H1 (cell line): ENCODE results near the gene MAML3. TPM values are rescaled to one million over a fixed set of nuclear protein-coding genes. Genes with fewer than 3 reads are reported as not detected.

Experiments
- BRCA1 ChIP-seq: IDR thresholded peaks from 2 replicates; pipeline ENCODE4 v1.6.1; 2012; ENCODE audit warnings: low read depth, low read length, improper control_type of control experiment
- CREB1 ChIP-seq: IDR thresholded peaks from 2 replicates; pipeline ENCODE4 v1.6.1; 2012; ENCODE audit warnings: inconsistent platforms
- PHF8 ChIP-seq: fragments of 200-600 bp; sonication (generic); conservative IDR thresholded peaks from 2 replicates; pipeline ENCODE4 v1.7.1; 2012; ENCODE audit warnings: low read depth, mild to moderate bottlenecking, inconsistent platforms, low read length, moderate library complexity
- RXRA ChIP-seq: IDR thresholded peaks from 2 replicates; pipeline ENCODE4 v1.6.1; 2011; ENCODE audit warnings: low read depth, mild to moderate bottlenecking, low read length, moderate library complexity; ENCODE audit not compliant: insufficient read depth
- polyA plus RNA-seq, 7 experiments: library from polyadenylated mRNA; depleted of rRNA in 3 of 7; stranded (reverse) in 5 of 7; unstranded in 2 of 7; fragments of >200 nt in 5 of 7; fragments of 200-250 nt in 2 of 7; gene quantifications; 1 replicate in 5 of 7; 2 replicates in 1 of 7; 4 replicates in 1 of 7; pipeline versions ENCODE4 v1.2.1 to v1.2.3, GENCODE V29; 2011 to 2013; ENCODE audit warnings: missing spikeins in 2 of 7, mixed read lengths in 2 of 7
- total RNA-seq: library from RNA; stranded (reverse); fragmentation: NEBNext Ultra II Directional; extraction: Animal tissue kit (Norgen Biotek cat#: 25700); gene quantifications from 2 replicates; pipeline ENCODE4 v1.2.1, GENCODE V29; 2021

Gene MAML3
- total and polyA plus RNA-seq, 2 of the 8 experiments (the other 6 are each of a cell fraction or from before 2014, with no cell fraction given): 2.1 to 5.7 TPM

DNA sequence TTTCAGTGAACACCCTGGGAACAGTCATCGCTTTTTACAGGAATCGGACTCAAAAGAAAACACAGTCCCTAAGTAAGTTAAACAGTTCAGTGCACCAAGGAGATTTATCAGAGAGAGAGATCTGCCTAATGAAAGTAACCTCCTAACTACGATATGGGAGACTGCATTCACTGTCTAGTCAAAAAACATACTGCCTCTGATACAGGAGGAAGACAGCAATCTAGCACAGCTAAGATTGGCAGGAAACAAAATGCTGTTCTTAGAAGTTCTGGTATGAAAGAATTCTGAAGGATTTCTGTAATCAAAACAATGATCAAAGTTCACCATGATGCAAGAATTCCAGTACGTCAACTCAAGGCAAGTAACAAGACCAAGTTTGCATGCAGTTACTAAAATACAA lies 92.8 kb downstream of the MAML3 start (continued):
- no peak for TF ChIP-seq PHF8
- TF ChIP-seq CREB1: no peak
- TF ChIP-seq BRCA1: no peak
- TF ChIP-seq RXRA: no peak
